Karpas-422 (cell line): ENCODE measurements around the gene SHCBP1. TPM values are rescaled to one million over a fixed set of nuclear protein-coding genes. Genes with fewer than 3 reads are reported as not detected.
A peak's percentile ranks its signal among the peaks of the same experiment; 100 is the strongest.

ENCODE experiments used
- DNase-seq: peaks from one replicate; pipeline ENCODE4 v3.0.0-alpha.2; 2015
- H2AFZ ChIP-seq: fragments of 200-600 bp; sonication (generic); 2 replicates; pipeline ENCODE4 v1.6.1; 2014; ENCODE audit warnings: antibody characterized with exemption, low read length, mixed read lengths
- H3K27ac ChIP-seq: fragments of 200-600 bp; sonication (generic); 2 replicates; pipeline ENCODE4 v1.5.1; 2014; ENCODE audit warnings: mild to moderate bottlenecking, low read length, moderate library complexity
- H3K27me3 ChIP-seq: fragments of 200-600 bp; sonication (generic); 2 replicates; pipeline ENCODE4 v1.6.1; 2014; ENCODE audit warnings: low read length, mixed read lengths
- H3K36me3 ChIP-seq: fragments of 200-600 bp; sonication (generic); 2 replicates; pipeline ENCODE4 v1.6.1; 2014; ENCODE audit warnings: low read length, mixed read lengths; ENCODE audit not compliant: insufficient read depth
- H3K4me1 ChIP-seq: fragments of 200-600 bp; sonication (generic); 2 replicates; pipeline ENCODE4 v1.6.1; 2014; ENCODE audit warnings: mild to moderate bottlenecking, low read length, mixed read lengths
- H3K4me2 ChIP-seq: fragments of 200-600 bp; sonication (generic); 2 replicates; pipeline ENCODE4 v1.6.1; 2014; ENCODE audit warnings: low read length, low read depth, mild to moderate bottlenecking; ENCODE audit not compliant: poor library complexity, severe bottlenecking
- H3K4me3 ChIP-seq: fragments of 200-600 bp; sonication (generic); 2 replicates; pipeline ENCODE4 v1.5.1; 2014; ENCODE audit warnings: mild to moderate bottlenecking, antibody characterized with exemption, low read length, mixed read lengths
- H3K79me2 ChIP-seq: fragments of 200-600 bp; sonication (generic); 2 replicates; pipeline ENCODE4 v1.6.1; 2014; ENCODE audit warnings: mild to moderate bottlenecking, low read length, mixed read lengths
- H3K9ac ChIP-seq: fragments of 200-600 bp; sonication (generic); 2 replicates; pipeline ENCODE4 v1.6.0; 2014; ENCODE audit warnings: low read length
- H3K9me2 ChIP-seq: fragments of 200-600 bp; sonication (generic), shearing (Covaris generic); replicated peaks from 2 replicates; pipeline ENCODE4 v1.6.0; 2014; ENCODE audit warnings: mild to moderate bottlenecking, low read length, moderate library complexity; ENCODE audit not compliant: insufficient read depth
- H3K9me3 ChIP-seq: fragments of 300-700, 200-600 bp; sonication (generic); 2 replicates; pipeline ENCODE4 v1.6.1; 2014; ENCODE audit warnings: low read length, mixed read lengths
- H4K20me1 ChIP-seq: fragments of 200-600 bp; sonication (generic); 2 replicates; pipeline ENCODE4 v1.6.1; 2014; ENCODE audit warnings: mild to moderate bottlenecking, antibody characterized with exemption, low read length, low read depth; ENCODE audit not compliant: insufficient read depth
- total RNA-seq: library from RNA; depleted of rRNA; stranded (reverse); fragments of >200 nt; shearing (Covaris generic); gene quantifications from 2 replicates; pipeline ENCODE4 v1.2.3, GENCODE V29; 2014; ENCODE audit warnings: low replicate concordance

The SHCBP1 gene
- total RNA-seq, 1 experiment from 2014 or later, result 15.7 TPM

- no peaks in the 10 kb centered on the region for H3K9me3 ChIP-seq
- H3K9me2 ChIP-seq, result no peaks in the 10 kb centered on the region
- peaks cover 61% of the 10 kb centered on the region for H3K4me1 ChIP-seq
- no peak for DNase-seq
- peaks cover 50% of the 10 kb centered on the region for H3K36me3 ChIP-seq
- H3K4me2 ChIP-seq, result no peak overlapping the region
- peaks cover 23% of the 10 kb centered on the region for H3K79me2 ChIP-seq
- H3K27ac ChIP-seq, result peak overlapping the region; percentile 41
- H3K4me3 ChIP-seq, result no peak overlapping the region
- no peaks in the 10 kb centered on the region for H3K27me3 ChIP-seq
- no peaks in the 10 kb centered on the region for H4K20me1 ChIP-seq
- no peak overlapping the region for H3K9ac ChIP-seq
- H2AFZ ChIP-seq, result no peak overlapping the region
These were observed 14.9 kb downstream of the SHCBP1 start for GRCh38 chr16:46606231-46606630.

GRCh38 chr16:46591257-46591656, 29.9 kb downstream of the SHCBP1 start:
- H3K36me3 ChIP-seq, result peaks cover 73% of the 10 kb centered on the region

GRCh38 chr16:46586011-46586577, 35.1 kb downstream of the SHCBP1 start:
- Histone ChIP-seq H3K9me2 (no peaks in the 10 kb centered on the region), H3K9me3 (peaks cover 9% of the 10 kb centered on the region), H3K27me3 (no peaks in the 10 kb centered on the region), H3K9ac (no peak overlapping the region), H3K79me2 (peaks cover 61% of the 10 kb centered on the region), H3K36me3 (peaks cover 74% of the 10 kb centered on the region), H4K20me1 (no peaks in the 10 kb centered on the region), H3K27ac (no peak overlapping the region), H3K4me2 (no peak overlapping the region), H3K4me1 (peaks cover 42% of the 10 kb centered on the region), H3K4me3 (no peak overlapping the region), H2AFZ (no peak overlapping the region)
- peak; percentile 49 for DNase-seq

More at GRCh38 chr16:46591257-46591656, 29.9 kb downstream of the SHCBP1 start:
- Histone ChIP-seq H3K27me3 (no peaks in the 10 kb centered on the region), H3K9ac (no peak overlapping the region), H3K4me3 (no peak overlapping the region), H3K4me2 (no peak overlapping the region), H4K20me1 (no peaks in the 10 kb centered on the region), H3K9me3 (peaks cover 12% of the 10 kb centered on the region), H2AFZ (no peak overlapping the region), H3K9me2 (no peaks in the 10 kb centered on the region), H3K79me2 (peaks cover 69% of the 10 kb centered on the region), H3K4me1 (no peaks in the 10 kb centered on the region), H3K27ac (no peak overlapping the region)
- DNase-seq, result no peak

GRCh38 chr16:46583036-46583435, 38.1 kb downstream of the SHCBP1 start:
- no peak overlapping the region for H2AFZ ChIP-seq
- no peaks in the 10 kb centered on the region for H3K9me2 ChIP-seq
- no peak overlapping the region for H3K4me2 ChIP-seq
- peaks cover 54% of the 10 kb centered on the region for H3K4me1 ChIP-seq
- peaks cover 70% of the 10 kb centered on the region for H3K36me3 ChIP-seq
- peak overlapping the region; percentile 71 for H3K27ac ChIP-seq
- no peaks in the 10 kb centered on the region for H3K27me3 ChIP-seq
- DNase-seq, result no peak
- H3K79me2 ChIP-seq, result peaks cover 58% of the 10 kb centered on the region
- no peaks in the 10 kb centered on the region for H4K20me1 ChIP-seq
- no peak overlapping the region for H3K4me3 ChIP-seq
- H3K9me3 ChIP-seq, result peaks cover 9% of the 10 kb centered on the region
- H3K9ac ChIP-seq, result no peak overlapping the region

GRCh38 chr16:46582313-46582712, 38.9 kb downstream of the SHCBP1 start:
- Histone ChIP-seq H3K27ac (peak overlapping the region; percentile 71), H3K4me1 (peaks cover 61% of the 10 kb centered on the region), H3K9ac (no peak overlapping the region), H3K9me3 (peaks cover 9% of the 10 kb centered on the region), H3K27me3 (no peaks in the 10 kb centered on the region), H3K4me3 (no peak overlapping the region), H4K20me1 (no peaks in the 10 kb centered on the region), H3K79me2 (peaks cover 54% of the 10 kb centered on the region), H2AFZ (no peak overlapping the region), H3K9me2 (no peaks in the 10 kb centered on the region), H3K36me3 (peaks cover 65% of the 10 kb centered on the region), H3K4me2 (no peak overlapping the region)
- peak; percentile 57 for DNase-seq

GRCh38 chr16:46577988-46578579, 43.1 kb downstream of the SHCBP1 start:
- no peaks in the 10 kb centered on the region for H3K9me3 ChIP-seq
- H3K4me3 ChIP-seq, result no peak overlapping the region
- H3K27ac ChIP-seq, result no peak overlapping the region
- no peaks in the 10 kb centered on the region for H4K20me1 ChIP-seq
- H3K4me1 ChIP-seq, result peaks cover 51% of the 10 kb centered on the region
- H3K4me2 ChIP-seq, result no peak overlapping the region
- peaks cover 22% of the 10 kb centered on the region for H3K36me3 ChIP-seq
- DNase-seq, result no peak
- no peaks in the 10 kb centered on the region for H3K9me2 ChIP-seq
- H2AFZ ChIP-seq, result no peak overlapping the region
- H3K27me3 ChIP-seq, result no peaks in the 10 kb centered on the region
- no peak overlapping the region for H3K9ac ChIP-seq
- H3K79me2 ChIP-seq, result peaks cover 18% of the 10 kb centered on the region

DNA sequence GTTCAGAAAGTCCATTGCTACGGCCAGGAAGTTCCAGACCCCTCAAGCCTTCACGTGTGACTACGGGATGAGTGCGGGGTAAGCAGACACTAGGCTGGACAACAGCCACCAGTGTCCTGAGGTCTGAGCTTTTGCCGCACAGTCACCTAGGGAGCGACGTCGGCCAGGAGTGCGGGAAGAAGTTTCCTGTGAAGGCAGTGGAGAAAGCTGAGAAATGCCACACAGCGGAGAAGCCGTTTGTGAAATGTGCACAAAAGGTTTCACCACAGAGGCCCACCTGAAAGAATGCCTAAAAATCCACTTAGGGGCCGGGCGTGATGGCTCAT, 47.4 kb downstream of the SHCBP1 start:
- no peak overlapping the region for H3K4me2 ChIP-seq
- no peak for DNase-seq
- H3K4me3 ChIP-seq, result no peak overlapping the region
- H3K27ac ChIP-seq, result no peak overlapping the region
- H3K79me2 ChIP-seq, result no peaks in the 10 kb centered on the region
- peaks cover 37% of the 10 kb centered on the region for H3K4me1 ChIP-seq
- H3K9ac ChIP-seq, result no peak overlapping the region
- no peaks in the 10 kb centered on the region for H3K36me3 ChIP-seq
- H3K9me3 ChIP-seq, result no peaks in the 10 kb centered on the region
- no peaks in the 10 kb centered on the region for H3K9me2 ChIP-seq
- no peak overlapping the region for H2AFZ ChIP-seq
- no peaks in the 10 kb centered on the region for H3K27me3 ChIP-seq
- no peaks in the 10 kb centered on the region for H4K20me1 ChIP-seq

DNA sequence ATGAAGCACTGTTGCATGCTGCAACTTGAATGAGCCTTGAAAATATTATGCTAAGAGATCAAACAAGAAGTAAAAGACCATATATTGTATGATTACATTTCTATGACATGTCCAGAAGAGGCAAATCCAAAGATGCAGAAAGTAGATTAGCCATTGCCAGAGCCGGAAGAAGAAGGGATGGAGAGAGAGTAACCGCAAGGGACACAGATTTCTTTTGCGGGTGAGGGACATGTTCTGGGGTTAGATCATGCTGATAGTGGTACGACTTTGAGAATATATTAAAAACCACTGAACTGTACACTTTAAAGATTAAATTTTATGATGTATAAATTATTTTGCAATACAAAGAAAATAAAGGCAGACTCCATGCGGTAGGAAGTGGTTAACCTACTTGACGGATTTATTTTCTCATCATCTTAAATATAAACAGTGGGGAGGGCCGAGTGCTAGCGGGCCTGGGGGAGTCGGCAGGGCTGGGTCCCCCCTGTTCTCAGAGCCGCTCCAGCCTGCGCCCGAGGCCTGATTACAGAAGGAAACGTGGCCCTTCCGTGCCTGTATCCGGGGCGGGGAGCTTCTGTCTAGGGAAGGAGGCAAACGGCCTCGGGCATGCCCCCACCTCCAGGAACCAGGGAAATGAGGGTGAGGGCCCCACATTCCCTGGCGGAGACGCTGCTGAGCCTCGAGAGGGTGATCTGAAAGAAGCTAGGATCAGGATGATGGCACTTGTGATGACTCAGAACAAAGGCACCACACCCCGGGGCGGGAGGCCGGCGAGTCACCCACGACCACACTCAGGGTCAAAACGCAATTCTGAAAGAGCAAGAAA, 48.0 kb downstream of the SHCBP1 start:
- Histone ChIP-seq H3K9me2 (no peaks in the 10 kb centered on the region), H3K4me1 (peaks cover 33% of the 10 kb centered on the region), H3K27me3 (no peaks in the 10 kb centered on the region), H4K20me1 (no peaks in the 10 kb centered on the region), H3K9me3 (no peaks in the 10 kb centered on the region), H3K9ac (no peak overlapping the region), H3K4me2 (no peak overlapping the region), H3K4me3 (no peak overlapping the region), H3K36me3 (no peaks in the 10 kb centered on the region), H2AFZ (no peak overlapping the region), H3K79me2 (no peaks in the 10 kb centered on the region), H3K27ac (no peak overlapping the region)
- DNase-seq, result no peak
